ENCODE data around the gene SLC44A5. TPM values are rescaled to one million over a fixed set of nuclear protein-coding genes. Genes with fewer than 3 reads are reported as not detected.

Gene SLC44A5
- total RNA-seq, 3 donors from 2014 or later, result 0.16 to 3.6 (median 3.5) TPM

GRCh38 chr1:75542818-75543570 lies 67.9 kb downstream of the SLC44A5 start:
- Histone ChIP-seq H3K27me3 (no peaks in the 10 kb centered on the region), H3K4me3 (no peak overlapping the region), H3K27ac (no peak overlapping the region), H3K9me3 (no peaks in the 10 kb centered on the region), H3K36me3 (no peaks in the 10 kb centered on the region), H3K4me1 (no peaks in the 10 kb centered on the region)
- DNase-seq (ENCODE audit: low spot score in 2 of 2), result no peak
- intact Hi-C loops (cut with DNase I; ENCODE audit: low total_unique reads), result no loop called here
- TF ChIP-seq CTCF (IDR thresholded peaks at IDR 0.05) (no peak), POLR2AphosphoS5 (IDR thresholded peaks at IDR 0.05) (no peak), POLR2A (IDR thresholded peaks at IDR 0.05) (no peak)

GRCh38 chr1:75539230-75540116 lies 71.4 kb downstream of the SLC44A5 start:
- H3K36me3 ChIP-seq, result no peaks in the 10 kb centered on the region
- no peaks in the 10 kb centered on the region for H3K4me1 ChIP-seq
- no peaks in the 10 kb centered on the region for H3K9me3 ChIP-seq
- H3K27ac ChIP-seq, result no peak overlapping the region
- TF ChIP-seq POLR2A (IDR thresholded peaks at IDR 0.05) (no peak), POLR2AphosphoS5 (IDR thresholded peaks at IDR 0.05) (no peak), CTCF (IDR thresholded peaks at IDR 0.05) (no peak)
- H3K4me3 ChIP-seq, result no peak overlapping the region
- intact Hi-C loops (cut with DNase I; ENCODE audit: low total_unique reads), result no loop called here
- H3K27me3 ChIP-seq, result no peaks in the 10 kb centered on the region
- DNase-seq (ENCODE audit: low spot score in 2 of 2), result no peak

GRCh38 chr1:75533085-75533484 lies 77.8 kb downstream of the SLC44A5 start:
- TF ChIP-seq POLR2AphosphoS5 (IDR thresholded peaks at IDR 0.05), result no peak
- TF ChIP-seq POLR2A (IDR thresholded peaks at IDR 0.05), result no peak
- no peak for TF ChIP-seq CTCF (IDR thresholded peaks at IDR 0.05)
- DNase-seq (ENCODE audit: low spot score in 2 of 2), result no peak
- intact Hi-C loops (cut with DNase I; ENCODE audit: low total_unique reads), result no loop called here
- H3K4me3 ChIP-seq, result no peak overlapping the region
- H3K27me3 ChIP-seq, result no peaks in the 10 kb centered on the region
- no peak overlapping the region for H3K27ac ChIP-seq
- no peaks in the 10 kb centered on the region for H3K36me3 ChIP-seq
- H3K4me1 ChIP-seq, result no peaks in the 10 kb centered on the region
- no peaks in the 10 kb centered on the region for H3K9me3 ChIP-seq

- no peaks in the 10 kb centered on the region for H3K27me3 ChIP-seq
- H3K4me3 ChIP-seq, result no peak overlapping the region
- TF ChIP-seq CTCF (IDR thresholded peaks at IDR 0.05) (no peak), POLR2A (IDR thresholded peaks at IDR 0.05) (no peak), POLR2AphosphoS5 (IDR thresholded peaks at IDR 0.05) (no peak)
- intact Hi-C loops (cut with DNase I; ENCODE audit: low total_unique reads), result no loop called here
- H3K4me1 ChIP-seq, result no peaks in the 10 kb centered on the region
- H3K9me3 ChIP-seq, result no peaks in the 10 kb centered on the region
- DNase-seq (ENCODE audit: low spot score in 2 of 2), result no peak
- H3K27ac ChIP-seq, result no peak overlapping the region
- no peaks in the 10 kb centered on the region for H3K36me3 ChIP-seq
Measured at GRCh38 chr1:75531570-75531969, 79.3 kb downstream of the SLC44A5 start.

GRCh38 chr1:75529488-75529887 lies 81.4 kb downstream of the SLC44A5 start:
- Histone ChIP-seq H3K36me3 (no peaks in the 10 kb centered on the region), H3K27ac (no peak overlapping the region), H3K27me3 (no peaks in the 10 kb centered on the region), H3K4me1 (no peaks in the 10 kb centered on the region), H3K4me3 (no peak overlapping the region), H3K9me3 (no peaks in the 10 kb centered on the region)
- no peak for DNase-seq (ENCODE audit: low spot score in 2 of 2)
- TF ChIP-seq POLR2A (IDR thresholded peaks at IDR 0.05) (no peak), CTCF (IDR thresholded peaks at IDR 0.05) (no peak), POLR2AphosphoS5 (IDR thresholded peaks at IDR 0.05) (no peak)
- intact Hi-C loops (cut with DNase I; ENCODE audit: low total_unique reads), result no loop called here

All from breast epithelium (tissue), 4 donors.